Fibroblast of the aortic adventitia (primary cell): Measurements from ENCODE around the gene ATP5PB. TPM values are rescaled to one million over a fixed set of nuclear protein-coding genes. Genes with fewer than 3 reads are reported as not detected.

ENCODE experiments used
- DNase-seq: peaks from one replicate; pipeline ENCODE4 v3.0.0-alpha.2; 2010; ENCODE audit warnings: low read depth
- H3K4me3 ChIP-seq: 2 replicates; pipeline ENCODE4 v1.5.1; 2011; ENCODE audit warnings: low read depth, mild to moderate bottlenecking, control low read depth, low read length, moderate library complexity
- total RNA-seq: library from RNA; depleted of rRNA; stranded (reverse); fragments of >200 nt; gene quantifications from 2 replicates; pipeline ENCODE4 v1.2.3, GENCODE V29; 2012; ENCODE audit warnings: low replicate concordance
- TF ChIP-seq, protein P1 (sequence below): IDR thresholded peaks from 2 replicates; pipeline ENCODE4 v1.5.1; 2011; ENCODE audit warnings: mild to moderate bottlenecking, low read length, control low read depth, inconsistent platforms; ENCODE audit not compliant: insufficient read depth

The ATP5PB gene
- total RNA-seq, 1 donor = 301 TPM

DNA sequence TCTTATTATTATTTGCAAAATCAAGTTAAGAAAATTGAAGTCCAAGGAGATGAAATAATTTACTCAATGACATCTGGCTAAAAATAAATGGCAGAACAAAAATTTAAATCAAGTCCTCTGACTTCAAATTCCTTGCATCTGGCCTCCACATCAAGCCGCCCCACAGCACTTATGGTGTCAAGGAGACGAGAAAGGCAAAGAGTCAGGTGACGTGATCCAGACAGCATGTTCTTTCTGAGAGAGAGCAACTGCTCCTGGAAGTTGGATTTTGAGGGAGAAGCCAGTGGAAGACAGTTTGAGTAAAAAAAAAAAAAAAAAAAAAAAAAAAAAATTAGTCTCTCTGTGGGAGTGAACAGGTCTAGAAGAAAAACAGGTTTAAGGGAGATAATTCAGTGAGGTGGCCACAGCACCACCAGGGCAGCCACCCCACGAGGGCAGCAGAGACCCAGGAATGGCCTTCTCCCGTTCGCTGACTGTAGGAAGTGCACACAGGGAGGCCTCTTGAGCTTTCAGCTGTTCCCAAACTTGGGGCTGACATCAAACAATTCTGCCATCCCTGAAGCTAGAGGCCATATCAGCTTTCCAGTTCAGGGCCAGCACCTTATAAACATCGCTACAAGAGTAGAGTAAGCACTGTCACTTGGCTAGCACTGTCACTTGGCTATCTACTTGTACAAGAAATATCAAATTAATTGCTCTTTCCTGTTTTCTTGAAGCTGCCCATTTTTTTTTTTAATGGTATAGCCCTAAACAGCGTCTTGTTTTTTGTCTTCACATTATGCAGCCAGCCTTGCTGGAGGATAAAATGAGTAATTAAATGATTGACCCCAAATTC, 32.3 kb downstream of the ATP5PB start:
- H3K4me3 ChIP-seq = no peak overlapping the region
- DNase-seq = peak; percentile 69
- TF ChIP-seq, protein P1, sequence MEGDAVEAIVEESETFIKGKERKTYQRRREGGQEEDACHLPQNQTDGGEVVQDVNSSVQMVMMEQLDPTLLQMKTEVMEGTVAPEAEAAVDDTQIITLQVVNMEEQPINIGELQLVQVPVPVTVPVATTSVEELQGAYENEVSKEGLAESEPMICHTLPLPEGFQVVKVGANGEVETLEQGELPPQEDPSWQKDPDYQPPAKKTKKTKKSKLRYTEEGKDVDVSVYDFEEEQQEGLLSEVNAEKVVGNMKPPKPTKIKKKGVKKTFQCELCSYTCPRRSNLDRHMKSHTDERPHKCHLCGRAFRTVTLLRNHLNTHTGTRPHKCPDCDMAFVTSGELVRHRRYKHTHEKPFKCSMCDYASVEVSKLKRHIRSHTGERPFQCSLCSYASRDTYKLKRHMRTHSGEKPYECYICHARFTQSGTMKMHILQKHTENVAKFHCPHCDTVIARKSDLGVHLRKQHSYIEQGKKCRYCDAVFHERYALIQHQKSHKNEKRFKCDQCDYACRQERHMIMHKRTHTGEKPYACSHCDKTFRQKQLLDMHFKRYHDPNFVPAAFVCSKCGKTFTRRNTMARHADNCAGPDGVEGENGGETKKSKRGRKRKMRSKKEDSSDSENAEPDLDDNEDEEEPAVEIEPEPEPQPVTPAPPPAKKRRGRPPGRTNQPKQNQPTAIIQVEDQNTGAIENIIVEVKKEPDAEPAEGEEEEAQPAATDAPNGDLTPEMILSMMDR = peak; percentile 80

DNA sequence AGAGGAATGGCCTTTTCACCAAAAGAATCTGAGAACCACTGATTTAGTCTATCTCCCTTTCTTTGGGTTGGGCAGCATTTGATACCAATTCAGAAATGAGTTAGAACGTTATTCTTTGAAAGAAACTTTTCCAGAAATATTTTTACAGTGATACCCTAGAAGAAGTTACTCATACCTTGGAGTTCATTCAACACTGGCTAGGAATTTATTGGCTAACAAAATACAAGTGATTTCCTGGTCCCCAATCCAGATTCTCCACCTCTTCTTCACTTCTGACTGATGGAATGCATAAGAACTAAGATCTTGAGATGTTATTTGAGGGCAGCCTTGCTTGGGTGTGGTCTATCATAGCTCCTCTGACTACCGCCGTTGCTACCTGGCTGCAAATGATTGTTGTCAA, 33.9 kb downstream of the ATP5PB start:
- TF ChIP-seq, protein P1 = no peak
- DNase-seq = peak; percentile 65
- no peak overlapping the region for H3K4me3 ChIP-seq

DNA sequence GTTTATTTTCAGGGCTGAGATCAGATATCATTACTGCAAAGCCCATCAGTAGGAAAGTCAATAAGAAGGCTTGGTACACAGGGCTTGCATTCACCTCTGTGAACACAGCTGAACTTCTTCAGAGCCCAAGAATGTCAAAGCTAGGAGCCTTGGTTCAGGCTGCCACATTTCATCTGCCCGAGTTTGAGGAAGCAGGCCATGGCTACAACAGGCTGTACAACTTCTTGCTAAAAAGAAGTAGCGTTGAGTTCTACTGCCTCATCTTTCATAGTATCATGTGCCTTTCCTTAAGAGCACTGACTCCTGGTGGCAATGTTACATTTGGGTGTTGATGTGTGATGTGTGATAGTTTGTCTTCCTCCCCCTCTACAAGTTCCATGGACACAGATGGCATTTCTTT, 34.6 kb downstream of the ATP5PB start:
- TF ChIP-seq, protein P1 = no peak
- no peak overlapping the region for H3K4me3 ChIP-seq
- no peak for DNase-seq

DNA sequence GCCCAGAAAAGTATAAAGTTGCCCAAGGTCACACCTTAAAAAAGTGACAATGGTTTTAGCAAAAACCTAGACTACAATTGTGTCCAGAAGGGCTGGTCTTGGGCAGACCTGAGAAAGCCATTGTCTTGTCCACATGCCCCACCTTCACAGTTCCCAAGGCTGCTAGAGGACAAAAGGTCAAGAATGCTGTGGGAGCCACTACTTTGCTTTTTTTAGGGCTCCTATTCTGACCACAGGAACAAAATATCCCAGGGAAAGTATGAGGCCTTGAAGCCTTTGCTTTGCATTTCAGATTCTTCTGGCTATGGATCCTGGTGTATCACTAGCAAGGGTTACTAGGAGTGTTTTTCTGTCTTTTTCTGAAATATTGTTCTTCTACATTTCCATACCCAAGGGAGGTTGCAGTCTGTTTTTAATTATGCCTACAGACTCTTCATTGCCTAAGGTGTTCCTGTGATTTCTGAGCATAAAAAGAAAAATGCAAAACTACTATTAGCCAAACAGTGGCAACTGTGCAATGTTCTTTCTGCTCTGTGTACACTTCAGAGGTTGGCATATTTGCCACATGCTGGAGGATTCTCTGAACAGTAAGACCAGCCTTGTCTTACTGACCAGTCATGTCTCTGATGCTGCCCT, 35.2 kb downstream of the ATP5PB start:
- TF ChIP-seq, protein P1 = no peak
- no peak for DNase-seq
- no peak overlapping the region for H3K4me3 ChIP-seq

DNA sequence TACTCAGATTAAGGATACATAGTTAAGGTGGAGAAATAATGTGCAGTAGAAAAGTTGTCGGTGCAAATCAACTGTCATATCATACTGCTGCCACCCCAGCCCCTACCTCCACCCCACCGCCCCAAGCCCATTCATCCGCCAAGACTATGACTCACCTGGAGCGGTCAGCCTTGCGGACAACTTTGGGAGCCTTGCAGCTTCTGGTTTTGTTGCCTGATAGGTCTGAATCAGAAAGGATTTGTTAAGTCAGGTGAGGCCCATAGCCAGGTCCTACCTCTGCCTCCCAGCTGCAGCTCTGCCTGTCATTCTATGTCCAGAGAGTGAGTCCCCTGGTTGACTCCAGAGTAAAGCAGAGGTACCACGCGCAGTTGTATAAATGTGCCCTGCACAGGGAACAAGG, 37.2 kb downstream of the ATP5PB start:
- H3K4me3 ChIP-seq = no peak overlapping the region
- DNase-seq = no peak
- TF ChIP-seq, protein P1 = no peak

DNA sequence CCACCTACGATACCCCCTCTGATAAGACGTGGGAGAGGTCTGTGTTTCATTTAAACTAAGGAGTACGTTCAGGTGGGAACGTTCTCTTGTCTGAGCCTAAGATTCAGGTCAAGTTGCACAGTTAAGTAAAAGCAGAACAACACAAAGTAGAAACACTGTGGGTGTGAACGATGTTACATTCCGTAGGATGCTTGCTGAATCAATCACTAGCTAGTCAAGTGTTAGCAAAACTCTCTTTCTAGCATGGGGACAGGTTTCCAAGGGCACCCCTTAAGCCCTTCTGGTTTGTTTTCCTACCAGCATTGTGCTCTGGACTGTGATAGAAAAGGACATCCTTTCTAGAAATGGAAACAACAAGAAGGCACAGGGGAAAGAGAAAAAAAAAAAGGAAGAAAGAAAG, 37.9 kb downstream of the ATP5PB start:
- TF ChIP-seq, protein P1 = no peak
- H3K4me3 ChIP-seq = no peak overlapping the region

More for the DNA sequence above, 37.9 kb downstream of the ATP5PB start:
- no peak for DNase-seq
